GM10266 (cell line): Measurements from ENCODE around the gene KRTAP12-2.
"Not testable (repeated sequence)": the region's sequence is repeated elsewhere in the genome, so short reads cannot be mapped to it uniquely, and the experiment has no call there.

Experiments
- DNase-seq: peaks from one replicate; pipeline ENCODE4 v3.0.0; 2012; ENCODE audit errors: extremely low spot score
- TF ChIP-seq, protein P1 (sequence below): IDR thresholded peaks from 2 replicates; pipeline ENCODE4 v1.5.1; 2012; ENCODE audit warnings: mild to moderate bottlenecking, low read depth; ENCODE audit not compliant: control insufficient read depth, insufficient read depth; ENCODE audit errors: missing control alignments

KRTAP12-2 gene

DNA sequence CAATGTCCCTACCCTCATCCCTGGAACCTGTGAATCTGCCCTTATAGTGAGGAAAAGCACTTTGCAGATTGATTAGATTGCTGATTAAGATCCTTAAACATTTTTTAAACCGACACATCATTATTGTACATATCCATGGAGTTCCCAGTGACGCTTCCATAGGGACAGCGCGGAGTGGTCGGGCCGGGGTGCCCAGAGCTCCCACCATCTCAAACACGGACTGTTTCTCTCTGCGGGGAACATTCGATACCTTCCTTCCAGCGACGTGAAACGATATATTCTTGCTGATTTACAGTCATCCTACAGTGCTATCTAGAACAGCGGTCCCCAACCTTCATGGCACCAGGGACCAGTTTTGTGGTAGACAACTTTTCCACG, 34.3 kb upstream of the KRTAP12-2 start:
- TF ChIP-seq, protein P1, sequence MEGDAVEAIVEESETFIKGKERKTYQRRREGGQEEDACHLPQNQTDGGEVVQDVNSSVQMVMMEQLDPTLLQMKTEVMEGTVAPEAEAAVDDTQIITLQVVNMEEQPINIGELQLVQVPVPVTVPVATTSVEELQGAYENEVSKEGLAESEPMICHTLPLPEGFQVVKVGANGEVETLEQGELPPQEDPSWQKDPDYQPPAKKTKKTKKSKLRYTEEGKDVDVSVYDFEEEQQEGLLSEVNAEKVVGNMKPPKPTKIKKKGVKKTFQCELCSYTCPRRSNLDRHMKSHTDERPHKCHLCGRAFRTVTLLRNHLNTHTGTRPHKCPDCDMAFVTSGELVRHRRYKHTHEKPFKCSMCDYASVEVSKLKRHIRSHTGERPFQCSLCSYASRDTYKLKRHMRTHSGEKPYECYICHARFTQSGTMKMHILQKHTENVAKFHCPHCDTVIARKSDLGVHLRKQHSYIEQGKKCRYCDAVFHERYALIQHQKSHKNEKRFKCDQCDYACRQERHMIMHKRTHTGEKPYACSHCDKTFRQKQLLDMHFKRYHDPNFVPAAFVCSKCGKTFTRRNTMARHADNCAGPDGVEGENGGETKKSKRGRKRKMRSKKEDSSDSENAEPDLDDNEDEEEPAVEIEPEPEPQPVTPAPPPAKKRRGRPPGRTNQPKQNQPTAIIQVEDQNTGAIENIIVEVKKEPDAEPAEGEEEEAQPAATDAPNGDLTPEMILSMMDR: no peak
- DNase-seq: no peak

DNA sequence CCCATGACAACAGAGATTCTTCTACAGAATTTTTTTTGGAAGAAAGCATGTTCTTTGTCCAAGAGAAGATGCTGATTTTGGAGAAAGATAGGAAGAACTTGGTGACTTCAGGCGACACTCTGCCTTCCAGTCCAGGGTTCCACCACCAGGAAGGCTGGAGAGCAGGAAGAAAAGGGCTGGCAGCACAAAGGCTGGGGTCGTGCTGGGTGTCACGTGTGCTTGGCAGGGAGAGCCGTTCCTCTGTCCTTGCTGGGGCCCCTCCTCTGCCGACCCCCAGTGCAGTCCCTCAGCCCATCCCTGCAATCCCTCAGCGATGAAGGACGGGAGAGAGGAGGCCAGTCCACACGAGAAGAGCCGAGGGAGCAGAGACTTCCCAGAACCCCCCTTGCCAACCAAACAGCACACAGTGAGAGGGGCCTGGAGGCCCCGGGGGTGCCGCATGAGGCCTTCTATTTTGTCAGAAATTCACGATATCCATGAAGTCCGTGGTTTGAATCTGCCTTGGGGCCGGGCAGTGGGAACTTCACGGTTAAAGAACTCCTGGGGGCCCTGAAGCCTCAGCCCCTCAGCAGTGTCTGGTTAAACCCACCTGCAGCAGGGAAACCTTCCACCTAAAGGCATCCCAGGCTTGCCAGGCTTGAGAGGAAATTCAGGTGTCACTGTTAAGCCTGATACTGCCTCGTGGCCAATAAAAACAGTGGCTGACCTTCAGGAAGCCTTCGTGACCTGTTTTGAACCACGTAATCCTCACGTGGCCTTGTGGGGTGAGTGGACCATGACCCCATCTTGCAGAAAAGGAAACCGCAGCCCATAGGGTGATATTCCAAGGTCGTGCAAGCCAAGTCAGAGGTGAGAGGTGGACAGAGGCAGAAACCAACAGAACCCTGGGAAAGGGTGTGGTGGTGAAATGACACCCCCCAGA, 33.6 kb upstream of the KRTAP12-2 start:
- no peak for DNase-seq
- TF ChIP-seq, protein P1: no peak

DNA sequence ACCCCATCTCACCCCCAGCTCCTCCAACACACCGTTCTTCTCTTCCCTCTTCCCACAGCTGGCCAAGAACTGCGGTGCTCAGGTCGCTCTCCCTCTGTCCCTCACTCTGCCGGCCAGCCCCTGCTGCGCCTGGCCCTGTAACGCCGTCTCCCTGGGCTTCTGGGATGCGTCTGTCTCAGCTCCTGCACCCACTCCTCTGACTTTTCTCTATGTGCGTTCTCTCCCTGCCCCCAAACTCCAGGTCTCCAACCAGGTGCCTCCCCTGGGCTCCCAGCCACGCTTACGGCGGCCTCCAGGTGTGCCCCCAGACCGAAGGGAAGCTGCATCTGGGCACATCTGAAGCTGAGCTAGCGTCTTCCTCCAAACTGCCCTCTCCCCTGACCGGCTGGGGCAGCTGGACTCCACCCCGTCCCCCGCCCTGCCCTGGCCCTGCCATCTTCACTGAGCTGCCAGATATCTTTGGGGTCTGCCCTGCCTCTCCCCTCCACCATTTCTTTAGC, 32.8 kb upstream of the KRTAP12-2 start:
- no peak for DNase-seq

DNA sequence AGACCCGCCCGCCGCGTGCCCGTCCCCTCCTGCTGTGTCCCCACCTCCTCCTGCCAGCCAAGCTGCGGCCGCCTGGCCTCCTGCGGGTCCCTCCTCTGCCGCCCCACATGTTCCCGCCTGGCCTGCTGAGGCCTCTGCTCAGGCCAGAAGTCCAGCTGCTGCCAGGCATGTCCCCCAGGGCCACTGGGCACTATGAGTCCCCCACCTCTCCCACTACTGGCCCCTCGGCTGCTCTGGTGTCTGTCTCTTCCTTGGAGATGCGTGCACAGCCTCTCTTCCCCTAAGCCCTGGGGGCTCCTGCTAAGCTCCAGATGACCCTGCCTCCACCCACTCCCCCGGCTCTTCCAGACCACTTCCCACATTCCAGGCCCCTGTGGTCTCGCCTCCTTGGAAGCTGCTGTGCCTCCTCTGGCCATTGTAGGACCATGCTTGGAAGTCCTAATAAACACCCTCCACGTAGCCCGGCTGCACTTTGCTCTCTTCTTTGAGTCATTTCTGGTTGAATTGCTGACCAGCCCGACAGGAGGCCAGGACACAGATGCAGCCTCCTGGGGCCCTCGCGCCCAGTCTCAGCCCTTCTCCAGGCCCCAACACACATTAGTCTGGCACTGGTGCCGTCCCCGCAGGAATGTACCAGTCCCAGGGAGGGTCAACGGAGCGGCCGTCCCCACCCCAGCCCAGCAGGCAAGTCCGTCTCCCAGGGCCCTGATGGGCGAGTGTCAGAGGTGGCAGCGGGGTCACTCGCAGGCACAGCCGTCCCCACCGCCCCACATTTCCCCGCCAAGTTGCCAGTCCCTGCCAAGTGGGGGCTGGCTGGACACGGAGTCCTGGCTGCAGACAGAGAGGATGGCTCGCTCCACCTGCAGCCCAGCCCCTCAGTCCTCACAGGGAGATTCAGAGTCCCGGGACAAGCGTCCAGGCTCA, 31.3 kb upstream of the KRTAP12-2 start:
- no peak for DNase-seq
- TF ChIP-seq, protein P1: no peak

More for the DNA sequence above, 32.8 kb upstream of the KRTAP12-2 start:
- TF ChIP-seq, protein P1: no peak

DNA sequence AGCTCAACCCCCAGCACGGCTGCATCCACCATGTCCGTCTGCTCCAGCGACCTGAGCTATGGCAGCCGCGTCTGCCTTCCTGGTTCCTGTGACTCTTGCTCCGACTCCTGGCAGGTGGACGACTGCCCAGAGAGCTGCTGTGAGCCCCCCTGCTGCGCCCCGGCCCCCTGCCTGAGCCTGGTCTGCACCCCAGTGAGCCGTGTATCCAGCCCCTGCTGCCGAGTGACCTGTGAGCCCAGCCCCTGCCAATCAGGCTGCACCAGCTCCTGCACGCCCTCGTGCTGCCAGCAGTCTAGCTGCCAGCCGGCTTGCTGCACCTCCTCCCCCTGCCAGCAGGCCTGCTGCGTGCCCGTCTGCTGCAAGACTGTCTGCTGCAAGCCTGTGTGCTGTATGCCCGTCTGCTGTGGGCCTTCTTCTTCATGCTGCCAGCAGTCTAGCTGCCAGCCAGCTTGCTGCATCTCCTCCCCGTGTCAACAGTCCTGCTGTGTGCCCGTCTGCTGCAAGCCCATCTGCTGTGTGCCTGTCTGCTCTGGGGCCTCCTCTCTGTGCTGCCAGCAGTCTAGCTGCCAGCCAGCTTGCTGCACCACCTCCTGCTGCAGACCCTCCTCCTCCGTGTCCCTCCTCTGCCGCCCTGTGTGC, 30.6 kb upstream of the KRTAP12-2 start, which contains the start of gene KRTAP10-12:
Gene KRTAP10-12 (plus strand): TSS at position 1 of the 639 bp plus-strand sequence. CDS start 30 bp downstream, at position 31.
- DNase-seq: not testable (repeated sequence)

DNA sequence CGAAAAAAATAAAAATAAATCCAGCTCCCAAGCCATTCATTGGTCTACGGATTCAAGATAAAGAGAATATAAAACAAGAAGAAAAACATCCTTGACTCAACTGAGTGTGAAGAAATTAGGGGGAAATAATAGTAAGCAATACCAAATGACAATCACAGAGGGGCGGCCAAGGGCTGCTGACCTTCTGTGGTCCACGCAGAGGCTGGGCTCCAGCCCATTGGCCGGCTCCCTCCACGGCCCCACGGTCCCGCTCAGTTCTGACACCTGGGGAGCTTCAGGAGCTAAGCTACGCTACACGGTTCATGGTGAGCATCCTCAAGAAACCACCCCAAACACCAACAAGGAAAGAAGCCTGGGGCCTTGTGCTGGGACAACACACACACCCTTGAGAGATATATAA, 29.8 kb upstream of the KRTAP12-2 start:
- DNase-seq: no peak
- TF ChIP-seq, protein P1: no peak

DNA sequence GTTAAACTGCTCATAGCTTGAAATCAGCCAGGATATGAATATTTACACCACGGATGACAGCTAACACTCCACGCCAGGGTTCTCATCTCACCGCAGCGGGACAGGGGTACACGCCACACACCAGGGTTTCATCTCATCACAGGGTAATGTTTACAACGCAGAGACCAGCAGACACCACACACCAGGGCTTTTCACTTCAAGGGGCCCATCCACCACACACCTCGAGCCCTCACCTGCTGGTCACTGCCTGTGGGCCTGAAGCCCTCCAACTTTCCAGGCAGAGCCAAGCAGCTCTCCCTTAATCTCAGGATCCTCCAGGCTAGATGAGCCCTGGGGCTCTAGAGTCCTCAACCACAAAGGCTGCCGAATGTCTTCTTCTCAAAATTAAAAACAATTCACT, 28.9 kb upstream of the KRTAP12-2 start:
- TF ChIP-seq, protein P1: no peak
- no peak for DNase-seq
